ENCODE results near the gene VWF. TPM values are rescaled to one million over a fixed set of nuclear protein-coding genes. Genes with fewer than 3 reads are reported as not detected.
A peak's percentile ranks its signal among the peaks of the same experiment; 100 is the strongest.

Gene VWF
- total RNA-seq, 1 experiment from 2014 or later = 0.48 TPM

DNA sequence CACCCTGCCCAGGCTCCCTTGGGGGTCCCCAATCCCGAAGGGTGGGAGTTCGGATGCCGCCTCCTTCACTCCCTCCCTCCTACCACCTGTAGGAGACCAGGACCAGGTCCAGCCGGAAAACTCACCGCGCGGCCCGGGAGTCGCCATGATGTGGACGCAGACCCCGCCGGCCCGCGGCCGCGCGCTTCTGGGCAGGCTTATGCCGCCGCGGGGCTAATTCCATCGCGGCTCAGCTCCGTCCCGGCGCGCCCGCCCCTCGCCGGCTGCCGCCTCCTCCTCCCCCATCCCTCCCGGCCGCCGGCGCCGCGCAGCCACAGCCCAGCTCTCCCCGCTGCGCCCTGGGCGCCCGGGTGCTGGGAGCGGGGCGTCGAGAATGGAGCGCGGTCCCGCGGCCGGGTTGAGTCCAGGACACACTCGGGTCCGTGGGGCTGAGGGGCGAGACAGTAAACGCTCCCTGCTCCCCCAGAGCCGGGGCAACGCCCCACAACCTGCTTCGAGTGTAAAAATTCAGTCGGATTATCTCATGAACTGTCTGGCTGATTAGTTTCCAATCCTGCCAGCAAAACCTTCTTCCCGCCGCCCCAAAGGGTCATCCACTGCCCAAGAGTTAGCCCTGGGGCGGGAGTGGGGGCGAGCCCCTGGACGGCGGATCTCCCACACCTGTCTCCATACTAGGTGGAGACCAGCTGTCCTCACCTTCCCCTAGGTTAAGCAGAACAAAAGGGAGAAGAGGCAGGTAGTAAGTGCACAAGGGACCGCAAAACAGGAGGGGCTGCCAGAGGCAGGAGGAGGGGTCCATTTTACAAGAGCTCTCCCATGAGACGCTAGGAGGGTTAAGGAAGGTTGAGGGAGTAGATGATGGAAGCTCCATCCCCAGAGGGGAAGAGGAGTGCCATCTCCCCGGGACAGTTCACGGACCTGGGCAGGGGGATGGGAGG is 179.1 kb downstream of the VWF start, which contains the start of gene ANO2:
Gene ANO2 (minus strand): TSS at position 189 of the 938 bp plus-strand sequence. CDS start 42 bp downstream, at position 147.
- Histone ChIP-seq H3K9me2 (ENCODE audit: insufficient read depth) (no peaks in the 10 kb centered on the region), H3K27me3 (ENCODE audit: insufficient read depth, low read depth) (peaks cover 100% of the 10 kb centered on the region), H3K27ac (no peak within 1 kb of the TSS), H4K20me1 (ENCODE audit: insufficient read depth) (no peaks in the 10 kb centered on the region), H3K4me1 (replicated peaks; ENCODE audit: insufficient read depth) (no peaks in the 10 kb centered on the region), H3K36me3 (ENCODE audit: low read depth) (no peaks in the 10 kb centered on the region), H3F3A (ENCODE audit: insufficient read depth, low read depth) (no peaks in the 10 kb centered on the region), H2AFZ (no peak within 1 kb of the TSS), H3K9me3 (ENCODE audit: insufficient read depth, low read depth) (no peaks in the 10 kb centered on the region), H3K79me2 (ENCODE audit: low read depth) (no peaks in the 10 kb centered on the region), H3K4me2 (no peak within 1 kb of the TSS), H3K4me3 (no peak within 1 kb of the TSS)
- DNase-seq = peak in 1 of 2 experiments; percentile 29
- ChIA-PET CTCF (no interaction called here), POLR2A (ENCODE audit: unreplicated experiment) (no interaction called here)
- no TSS peak for BruUV-seq (replicated peaks)
- intact Hi-C loops (cut with micrococcal nuclease; ENCODE audit: unreplicated experiment) = no loop called here
- TF ChIP-seq EZH2 (IDR thresholded peaks at IDR 0.05; ENCODE audit: low read depth) = peak; percentile 7; the same call in 1 of the 2 replicates
- TF ChIP-seq, protein P1, sequence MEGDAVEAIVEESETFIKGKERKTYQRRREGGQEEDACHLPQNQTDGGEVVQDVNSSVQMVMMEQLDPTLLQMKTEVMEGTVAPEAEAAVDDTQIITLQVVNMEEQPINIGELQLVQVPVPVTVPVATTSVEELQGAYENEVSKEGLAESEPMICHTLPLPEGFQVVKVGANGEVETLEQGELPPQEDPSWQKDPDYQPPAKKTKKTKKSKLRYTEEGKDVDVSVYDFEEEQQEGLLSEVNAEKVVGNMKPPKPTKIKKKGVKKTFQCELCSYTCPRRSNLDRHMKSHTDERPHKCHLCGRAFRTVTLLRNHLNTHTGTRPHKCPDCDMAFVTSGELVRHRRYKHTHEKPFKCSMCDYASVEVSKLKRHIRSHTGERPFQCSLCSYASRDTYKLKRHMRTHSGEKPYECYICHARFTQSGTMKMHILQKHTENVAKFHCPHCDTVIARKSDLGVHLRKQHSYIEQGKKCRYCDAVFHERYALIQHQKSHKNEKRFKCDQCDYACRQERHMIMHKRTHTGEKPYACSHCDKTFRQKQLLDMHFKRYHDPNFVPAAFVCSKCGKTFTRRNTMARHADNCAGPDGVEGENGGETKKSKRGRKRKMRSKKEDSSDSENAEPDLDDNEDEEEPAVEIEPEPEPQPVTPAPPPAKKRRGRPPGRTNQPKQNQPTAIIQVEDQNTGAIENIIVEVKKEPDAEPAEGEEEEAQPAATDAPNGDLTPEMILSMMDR (conservative IDR thresholded peaks at IDR 0.05) = no peak

DNA sequence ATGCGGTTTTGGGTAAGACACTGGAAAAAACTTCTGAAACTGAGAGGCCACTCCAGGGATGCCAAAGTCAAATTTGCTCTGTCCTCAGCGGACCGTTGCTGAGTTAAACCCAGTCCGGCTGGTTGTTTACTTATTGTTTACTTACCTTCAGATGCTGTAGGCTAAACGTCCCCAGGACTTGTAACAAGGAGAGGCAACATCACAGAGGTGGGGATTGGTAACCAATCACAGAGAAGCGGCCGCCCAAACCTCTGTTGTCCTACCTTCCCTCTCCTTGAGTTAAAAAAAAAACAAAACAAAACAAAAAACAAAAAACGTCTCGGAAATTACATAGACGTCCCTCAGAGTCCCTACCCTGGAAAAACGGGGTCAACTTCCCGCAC is 179.8 kb downstream of the VWF start:
- Histone ChIP-seq H3K4me3 (no peak overlapping the region), H2AFZ (no peak overlapping the region), H3K4me1 (replicated peaks; ENCODE audit: insufficient read depth) (no peaks in the 10 kb centered on the region), H3K9me2 (ENCODE audit: insufficient read depth) (no peaks in the 10 kb centered on the region), H3K9me3 (ENCODE audit: insufficient read depth, low read depth) (no peaks in the 10 kb centered on the region), H3K36me3 (ENCODE audit: low read depth) (no peaks in the 10 kb centered on the region), H3F3A (ENCODE audit: insufficient read depth, low read depth) (no peaks in the 10 kb centered on the region), H3K4me2 (no peak overlapping the region), H4K20me1 (ENCODE audit: insufficient read depth) (no peaks in the 10 kb centered on the region), H3K27me3 (ENCODE audit: insufficient read depth, low read depth) (peaks cover 100% of the 10 kb centered on the region), H3K27ac (no peak overlapping the region), H3K79me2 (ENCODE audit: low read depth) (no peaks in the 10 kb centered on the region)
- intact Hi-C loops (cut with micrococcal nuclease; ENCODE audit: unreplicated experiment) = no loop called here
- TF ChIP-seq EZH2 (IDR thresholded peaks at IDR 0.05; ENCODE audit: low read depth) = peak; percentile 77; the same call in 1 of the 2 replicates
- TF ChIP-seq, protein P1 (conservative IDR thresholded peaks at IDR 0.05) = no peak
- POLR2A ChIA-PET (ENCODE audit: unreplicated experiment) = no interaction called here
- CTCF ChIA-PET = no interaction called here
- no peak for DNase-seq
- BruUV-seq (replicated peaks) = no TSS peak

DNA sequence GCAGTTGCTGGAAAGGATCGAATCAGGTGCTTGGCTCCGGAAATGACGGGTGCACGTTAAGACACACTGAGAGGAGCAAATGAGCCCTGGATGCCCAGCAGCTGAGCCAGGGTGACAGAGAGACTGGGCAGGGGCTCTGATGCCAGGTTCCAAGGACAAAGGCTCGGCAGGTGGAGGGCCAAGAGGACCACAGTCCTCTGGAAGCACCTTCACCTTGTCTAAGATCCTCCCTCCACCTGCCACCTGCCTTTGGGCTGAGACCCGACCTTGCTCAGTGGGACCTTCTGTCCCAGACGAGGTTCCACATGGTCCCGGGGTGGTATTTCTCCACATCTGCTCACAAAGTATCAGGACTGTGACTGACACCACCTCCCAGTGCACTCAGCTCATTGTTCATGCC is 180.4 kb downstream of the VWF start:
- CTCF ChIA-PET = no interaction called here
- no peaks in the 10 kb centered on the region for H3K4me1 ChIP-seq (replicated peaks; ENCODE audit: insufficient read depth)
- no peaks in the 10 kb centered on the region for H3K9me2 ChIP-seq (ENCODE audit: insufficient read depth)
- intact Hi-C loops (cut with micrococcal nuclease; ENCODE audit: unreplicated experiment) = no loop called here
- no peaks in the 10 kb centered on the region for H3K9me3 ChIP-seq (ENCODE audit: insufficient read depth, low read depth)
- no peak overlapping the region for H3K27ac ChIP-seq
- peak in 1 of 2 experiments; percentile 21 for DNase-seq
- no peak overlapping the region for H2AFZ ChIP-seq
- no peaks in the 10 kb centered on the region for H3K36me3 ChIP-seq (ENCODE audit: low read depth)
- H3K79me2 ChIP-seq (ENCODE audit: low read depth) = no peaks in the 10 kb centered on the region
- peaks cover 99% of the 10 kb centered on the region for H3K27me3 ChIP-seq (ENCODE audit: insufficient read depth, low read depth)
- H3K4me2 ChIP-seq = no peak overlapping the region
- no peaks in the 10 kb centered on the region for H3F3A ChIP-seq (ENCODE audit: insufficient read depth, low read depth)
- POLR2A ChIA-PET (ENCODE audit: unreplicated experiment) = no interaction called here
- no TSS peak for BruUV-seq (replicated peaks)
- TF ChIP-seq, protein P1 (conservative IDR thresholded peaks at IDR 0.05) = no peak
- TF ChIP-seq EZH2 (IDR thresholded peaks at IDR 0.05; ENCODE audit: low read depth) = no peak
- no peak overlapping the region for H3K4me3 ChIP-seq
- H4K20me1 ChIP-seq (ENCODE audit: insufficient read depth) = no peaks in the 10 kb centered on the region

All from PC-9 (cell line).